KMS-11 (cell line): ENCODE results near the gene UBE2L3.
"Not testable (repeated sequence)": the region's sequence is repeated elsewhere in the genome, so short reads cannot be mapped to it uniquely, and the experiment has no call there.

Experiments
- H2AFZ ChIP-seq: fragments of 200-600 bp; sonication (generic); 2 replicates; pipeline ENCODE4 v1.6.1; 2016; ENCODE audit warnings: antibody characterized with exemption, mixed run types, low read depth
- H3K27ac ChIP-seq: fragments of 200-600 bp; sonication (generic); 2 replicates; pipeline ENCODE4 v1.6.1; 2016; ENCODE audit warnings: mild to moderate bottlenecking, mixed run types
- H3K27me3 ChIP-seq: fragments of 200-600 bp; sonication (generic); 2 replicates; pipeline ENCODE4 v1.6.1; 2017; ENCODE audit warnings: mild to moderate bottlenecking, low read depth, mixed run types, moderate library complexity; ENCODE audit not compliant: insufficient read depth
- H3K36me3 ChIP-seq: fragments of 200-600 bp; sonication (generic); 2 replicates; pipeline ENCODE4 v1.6.1; 2017; ENCODE audit warnings: mild to moderate bottlenecking, mixed run types; ENCODE audit not compliant: insufficient read depth
- H3K4me1 ChIP-seq: fragments of 200-600 bp; sonication (generic); 2 replicates; pipeline ENCODE4 v1.6.1; 2016; ENCODE audit warnings: mild to moderate bottlenecking, low read depth, mixed run types; ENCODE audit not compliant: poor library complexity, severe bottlenecking
- H3K4me2 ChIP-seq: fragments of 200-600 bp; sonication (generic); 2 replicates; pipeline ENCODE4 v1.7.0; 2016; ENCODE audit warnings: mild to moderate bottlenecking, mixed run types
- H3K4me3 ChIP-seq: fragments of 200-600 bp; sonication (generic); IDR thresholded peaks from 2 replicates; pipeline ENCODE4 v1.6.1; 2017; ENCODE audit warnings: low read depth, low read length, mixed read lengths; ENCODE audit not compliant: insufficient read depth
- H3K79me2 ChIP-seq: fragments of 200-600 bp; sonication (generic); 2 replicates; pipeline ENCODE4 v1.6.1; 2016; ENCODE audit warnings: low read depth, mixed run types; ENCODE audit not compliant: insufficient read depth
- H3K9ac ChIP-seq: fragments of 200-600 bp; sonication (generic); 2 replicates; pipeline ENCODE4 v1.6.1; 2016; ENCODE audit warnings: mild to moderate bottlenecking, mixed run types
- H4K20me1 ChIP-seq: fragments of 200-600 bp; sonication (generic); 2 replicates; pipeline ENCODE4 v1.6.1; 2016; ENCODE audit warnings: mild to moderate bottlenecking, mixed run types; ENCODE audit not compliant: insufficient read depth
- CTCF ChIP-seq: fragments of 200-600 bp; sonication (generic); conservative IDR thresholded peaks from 2 replicates; pipeline ENCODE4 v1.6.1; 2017; ENCODE audit warnings: low read depth, mild to moderate bottlenecking, antibody characterized with exemption, low read length, moderate library complexity, mixed read lengths

Gene UBE2L3

DNA sequence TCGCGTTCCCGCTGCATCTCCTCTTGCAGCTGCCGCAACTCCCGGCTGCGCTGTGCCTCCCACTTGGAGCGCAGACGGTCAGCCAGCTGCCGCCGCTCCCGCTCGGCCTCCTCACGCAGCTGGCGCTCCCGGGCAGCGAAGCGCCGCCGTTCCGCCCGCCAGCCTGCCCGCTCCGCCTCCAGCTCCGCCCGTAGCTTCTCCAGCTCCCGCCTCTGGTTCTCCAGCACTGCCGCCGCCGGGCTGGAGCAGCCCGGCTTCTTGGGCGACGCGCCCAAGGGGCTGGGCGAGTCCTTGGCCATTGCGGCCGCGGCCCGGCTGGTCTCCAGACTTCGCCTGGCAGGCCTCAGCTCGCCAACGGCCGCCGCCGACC lies 16.9 kb upstream of the UBE2L3 start:
- not testable (repeated sequence) for H3K79me2 ChIP-seq, H3K4me1 ChIP-seq, H2AFZ ChIP-seq, H3K27me3 ChIP-seq, H3K4me2 ChIP-seq, H3K36me3 ChIP-seq, H3K9ac ChIP-seq, H3K27ac ChIP-seq, H3K4me3 ChIP-seq, H4K20me1 ChIP-seq

DNA sequence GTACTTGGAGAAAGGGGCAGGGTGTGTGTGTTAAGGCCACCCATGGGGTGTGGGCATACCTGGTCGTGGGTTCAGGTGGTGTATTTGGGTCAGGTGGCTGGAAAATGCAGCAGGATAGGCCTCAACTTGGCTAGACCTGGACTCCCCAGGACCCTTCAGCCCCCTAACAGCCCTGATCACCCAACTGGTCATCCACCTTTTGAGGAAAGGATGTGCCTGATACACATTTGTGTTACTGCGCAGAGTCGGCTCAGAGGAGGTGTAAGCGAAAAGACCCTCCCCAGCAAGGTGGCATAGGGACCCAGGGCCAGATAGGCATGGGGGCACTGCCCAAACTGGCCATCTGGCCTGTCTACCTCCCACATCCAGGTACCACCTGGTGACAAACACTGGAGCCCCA lies 16.2 kb upstream of the UBE2L3 start, which contains the start of gene RIMBP3C:
TSS of gene RIMBP3C (minus strand) at position 101 of the 400 bp plus-strand sequence. CDS start 485 bp downstream, outside the sequence.
- H3K4me2 ChIP-seq, H3K27me3 ChIP-seq, H2AFZ ChIP-seq, H4K20me1 ChIP-seq, H3K9ac ChIP-seq, H3K4me3 ChIP-seq, H3K27ac ChIP-seq, H3K4me1 ChIP-seq, H3K79me2 ChIP-seq, H3K36me3 ChIP-seq: not testable (repeated sequence)

GRCh38 chr22:21559345-21560125 lies 8.0 kb upstream of the UBE2L3 start:
- not testable (repeated sequence) for H3K4me2 ChIP-seq, H3K9ac ChIP-seq, H3K27ac ChIP-seq, H3K79me2 ChIP-seq, H3K4me3 ChIP-seq, H4K20me1 ChIP-seq, H2AFZ ChIP-seq, H3K27me3 ChIP-seq, H3K4me1 ChIP-seq, H3K36me3 ChIP-seq

DNA sequence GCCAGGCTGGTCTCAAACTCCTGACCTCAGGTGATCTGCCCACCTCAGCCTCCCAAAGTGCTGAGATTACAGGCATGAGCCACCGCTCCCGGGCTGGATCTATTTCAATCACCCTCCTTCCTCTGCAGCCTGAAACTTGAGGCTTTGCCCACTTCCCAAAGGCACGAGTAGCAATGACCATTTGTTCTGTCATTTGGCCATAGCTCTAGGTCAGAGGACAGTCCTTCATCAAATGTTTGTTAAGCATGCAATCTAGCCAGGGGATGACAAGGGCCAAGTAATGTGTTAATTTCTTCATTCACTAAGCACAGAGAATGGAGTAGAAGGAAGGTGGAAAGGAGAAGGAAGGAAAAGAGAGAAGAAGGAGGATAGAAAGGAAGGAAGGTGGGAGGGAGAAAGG lies 6.9 kb upstream of the UBE2L3 start:
- H3K9ac ChIP-seq: not testable (repeated sequence)

DNA sequence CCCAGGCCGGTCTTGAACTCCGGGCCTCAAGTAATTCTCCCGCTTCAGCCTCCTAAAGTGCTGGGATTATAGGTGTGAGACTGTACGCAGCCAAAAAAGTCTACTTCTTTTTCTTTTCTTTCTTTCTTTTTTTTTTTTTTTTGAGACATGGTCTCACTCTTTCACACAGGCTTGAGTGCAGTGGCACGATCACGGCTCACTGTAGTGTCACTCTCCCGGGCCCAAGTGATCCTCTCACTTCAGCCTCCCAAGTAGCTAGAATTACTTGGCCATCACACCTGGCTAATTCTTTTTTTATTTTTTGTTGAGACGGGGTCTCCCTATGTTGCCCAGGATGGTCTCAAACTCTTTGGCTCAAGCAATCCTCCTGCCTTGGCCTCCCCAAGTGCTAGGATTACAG lies 3.6 kb upstream of the UBE2L3 start:
- Histone ChIP-seq H3K4me3 (no peak overlapping the region), H3K79me2 (peaks cover 17% of the 10 kb centered on the region), H4K20me1 (no peaks in the 10 kb centered on the region; the same call in 1 of the 2 replicates), H3K9ac (no peak overlapping the region), H3K36me3 (no peaks in the 10 kb centered on the region), H3K4me1 (peaks cover 2% of the 10 kb centered on the region), H2AFZ (no peak overlapping the region), H3K27me3 (no peaks in the 10 kb centered on the region), H3K27ac (no peak overlapping the region), H3K4me2 (no peak overlapping the region)
- TF ChIP-seq CTCF: no peak

More for the DNA sequence above, 6.9 kb upstream of the UBE2L3 start:
- H2AFZ ChIP-seq, H4K20me1 ChIP-seq, H3K79me2 ChIP-seq, H3K27ac ChIP-seq, H3K27me3 ChIP-seq, H3K4me3 ChIP-seq, H3K4me1 ChIP-seq, H3K36me3 ChIP-seq, H3K4me2 ChIP-seq: not testable (repeated sequence)

DNA sequence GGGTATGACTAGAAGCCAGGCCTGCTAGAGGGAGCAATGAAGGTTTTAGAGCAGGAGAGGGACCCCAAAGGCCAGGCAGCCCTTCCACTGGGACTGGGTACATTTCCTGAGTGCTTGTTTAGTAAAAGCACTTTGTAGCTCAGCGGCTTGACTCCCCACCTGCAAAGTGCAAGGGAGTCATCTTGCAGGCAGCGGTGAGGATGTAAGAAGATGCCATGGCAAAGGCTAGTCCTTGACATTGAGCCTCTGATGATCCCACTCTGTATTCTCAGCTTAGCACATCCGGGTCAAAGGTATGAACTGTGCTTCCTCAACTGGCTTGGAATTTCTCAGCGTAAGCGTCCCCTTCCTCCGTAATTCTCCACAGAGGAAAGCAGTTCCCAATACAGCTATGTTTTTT lies 3.1 kb upstream of the UBE2L3 start:
- H3K4me2 ChIP-seq: no peak overlapping the region
- peaks cover under 1% of the 10 kb centered on the region; the same call in 1 of the 2 replicates for H4K20me1 ChIP-seq
- H3K27me3 ChIP-seq: no peaks in the 10 kb centered on the region
- H3K4me1 ChIP-seq: peaks cover 7% of the 10 kb centered on the region
- H3K27ac ChIP-seq: no peak overlapping the region
- H3K4me3 ChIP-seq: no peak overlapping the region
- H3K9ac ChIP-seq: no peak overlapping the region
- H3K79me2 ChIP-seq: peaks cover 22% of the 10 kb centered on the region
- no peaks in the 10 kb centered on the region for H3K36me3 ChIP-seq
- H2AFZ ChIP-seq: no peak overlapping the region
- no peak for TF ChIP-seq CTCF
